Coronary artery (tissue), 2 donors: ENCODE measurements around the gene RBM33.

Source experiments
- DNase-seq: peaks from one replicate; pipeline ENCODE4 v3.0.0-alpha.2; 2017; ENCODE audit warnings: low spot score
- H3K27ac ChIP-seq, 2 donors: fragments of 200-600 bp; sonication (generic); one replicate each; pipeline ENCODE4 v1.5.1; 2016 to 2019
- H3K4me3 ChIP-seq: fragments of 200-600 bp; sonication (generic); 2 replicates; pipeline ENCODE4 v1.5.1; 2016; ENCODE audit warnings: mild to moderate bottlenecking, moderate library complexity
- TF ChIP-seq, protein P1 (sequence below): fragments of 200-600 bp; sonication (generic); IDR thresholded peaks from one replicate; pipeline ENCODE4 v1.5.1; 2019; ENCODE audit warnings: antibody characterized with exemption

RBM33 gene

DNA sequence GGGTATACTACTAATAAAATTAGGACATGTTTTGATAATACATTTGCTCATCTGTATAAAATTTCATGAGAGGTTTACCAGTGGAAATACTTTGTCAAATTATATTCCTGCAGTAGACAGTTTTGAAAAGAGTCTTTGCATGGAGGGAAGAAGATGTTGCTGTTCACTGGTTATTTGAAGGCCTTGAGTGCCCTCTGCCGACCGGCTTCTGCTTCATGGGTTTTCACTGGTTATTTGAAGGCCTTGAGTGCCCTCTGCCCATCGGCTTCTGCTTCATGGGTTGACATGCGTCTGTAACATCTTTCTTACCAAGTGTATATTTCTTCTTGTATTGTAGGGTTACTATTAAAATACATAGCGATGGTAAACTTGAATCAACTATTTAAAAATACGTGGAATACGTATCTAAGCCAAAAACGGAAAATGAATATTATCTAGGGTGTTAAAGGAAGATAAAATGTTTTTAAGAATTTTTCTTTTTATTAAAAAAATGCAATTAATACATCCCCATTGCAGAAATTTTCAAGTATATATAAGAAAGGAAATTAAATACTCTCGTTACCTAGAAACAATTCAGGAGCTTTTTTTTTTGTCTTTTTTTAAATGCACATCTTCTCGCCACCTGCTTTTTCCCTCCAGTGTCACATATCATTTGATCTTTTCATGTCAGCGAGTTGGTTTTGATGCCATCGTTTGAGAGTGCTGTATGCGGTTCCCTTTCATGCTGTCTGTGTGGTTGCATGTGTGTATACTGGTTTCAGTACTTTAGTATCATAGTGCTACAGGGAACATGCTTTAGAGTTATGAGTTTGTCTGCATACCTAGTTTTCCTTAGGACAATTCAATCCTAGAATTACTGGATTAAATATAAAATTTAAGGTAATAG is 94.4 kb downstream of the RBM33 start:
- TF ChIP-seq, protein P1, sequence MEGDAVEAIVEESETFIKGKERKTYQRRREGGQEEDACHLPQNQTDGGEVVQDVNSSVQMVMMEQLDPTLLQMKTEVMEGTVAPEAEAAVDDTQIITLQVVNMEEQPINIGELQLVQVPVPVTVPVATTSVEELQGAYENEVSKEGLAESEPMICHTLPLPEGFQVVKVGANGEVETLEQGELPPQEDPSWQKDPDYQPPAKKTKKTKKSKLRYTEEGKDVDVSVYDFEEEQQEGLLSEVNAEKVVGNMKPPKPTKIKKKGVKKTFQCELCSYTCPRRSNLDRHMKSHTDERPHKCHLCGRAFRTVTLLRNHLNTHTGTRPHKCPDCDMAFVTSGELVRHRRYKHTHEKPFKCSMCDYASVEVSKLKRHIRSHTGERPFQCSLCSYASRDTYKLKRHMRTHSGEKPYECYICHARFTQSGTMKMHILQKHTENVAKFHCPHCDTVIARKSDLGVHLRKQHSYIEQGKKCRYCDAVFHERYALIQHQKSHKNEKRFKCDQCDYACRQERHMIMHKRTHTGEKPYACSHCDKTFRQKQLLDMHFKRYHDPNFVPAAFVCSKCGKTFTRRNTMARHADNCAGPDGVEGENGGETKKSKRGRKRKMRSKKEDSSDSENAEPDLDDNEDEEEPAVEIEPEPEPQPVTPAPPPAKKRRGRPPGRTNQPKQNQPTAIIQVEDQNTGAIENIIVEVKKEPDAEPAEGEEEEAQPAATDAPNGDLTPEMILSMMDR, result no peak
- H3K27ac ChIP-seq, result no peak overlapping the region
- DNase-seq, result no peak
- no peak overlapping the region for H3K4me3 ChIP-seq

DNA sequence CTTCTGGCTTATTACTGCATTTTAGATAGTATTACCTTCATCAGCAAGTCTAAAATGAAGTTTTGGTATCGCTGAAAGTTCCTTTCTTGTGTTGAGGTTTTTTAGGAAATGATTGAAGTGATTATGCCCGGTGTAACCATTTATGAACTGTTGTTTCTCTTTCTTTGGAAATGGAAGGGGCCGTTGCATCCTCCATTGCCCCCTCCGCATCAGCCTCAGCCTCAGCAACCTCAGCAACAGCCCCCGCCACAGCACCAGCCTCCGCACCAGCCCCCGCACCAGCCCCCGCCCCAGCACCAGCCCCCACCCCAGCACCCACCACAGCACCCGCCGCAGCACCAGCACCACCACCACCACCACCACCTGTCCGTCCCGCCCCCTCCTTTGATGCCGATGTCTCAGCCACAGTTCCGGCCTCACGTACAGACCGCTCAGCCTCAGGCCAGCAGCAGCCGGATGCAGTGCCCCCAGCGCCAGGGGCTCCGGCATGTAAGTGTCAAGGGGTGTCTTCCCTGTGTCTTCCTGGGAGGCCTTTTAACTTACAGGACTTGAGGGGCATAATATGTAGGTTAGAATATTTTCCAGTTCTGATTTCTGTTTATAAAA is 95.2 kb downstream of the RBM33 start:
- Histone ChIP-seq H3K27ac (no peak overlapping the region), H3K4me3 (no peak overlapping the region)
- no peak for DNase-seq
- TF ChIP-seq, protein P1, result no peak

DNA sequence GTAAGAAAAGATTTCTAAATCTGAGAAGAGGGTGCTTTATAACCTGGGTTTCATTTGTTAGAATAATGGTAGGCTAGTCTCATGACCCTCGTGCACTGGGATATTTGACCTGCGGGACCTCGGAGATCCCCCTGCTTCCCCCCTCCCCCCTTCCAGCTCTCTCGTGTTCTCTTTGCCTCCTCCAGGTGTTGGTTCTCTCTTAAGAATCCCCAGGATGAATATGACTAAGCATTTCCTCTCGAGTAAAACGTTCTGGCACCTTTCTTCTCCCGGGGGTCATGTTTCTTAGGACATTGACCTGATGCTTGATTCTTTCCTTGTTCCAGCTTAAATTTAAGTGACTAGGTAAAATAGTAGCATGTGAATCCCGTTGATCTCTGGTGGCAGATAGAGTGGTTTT is 96.6 kb downstream of the RBM33 start:
- DNase-seq, result no peak
- Histone ChIP-seq H3K4me3 (no peak overlapping the region), H3K27ac (no peak overlapping the region)
- TF ChIP-seq, protein P1, result no peak

DNA sequence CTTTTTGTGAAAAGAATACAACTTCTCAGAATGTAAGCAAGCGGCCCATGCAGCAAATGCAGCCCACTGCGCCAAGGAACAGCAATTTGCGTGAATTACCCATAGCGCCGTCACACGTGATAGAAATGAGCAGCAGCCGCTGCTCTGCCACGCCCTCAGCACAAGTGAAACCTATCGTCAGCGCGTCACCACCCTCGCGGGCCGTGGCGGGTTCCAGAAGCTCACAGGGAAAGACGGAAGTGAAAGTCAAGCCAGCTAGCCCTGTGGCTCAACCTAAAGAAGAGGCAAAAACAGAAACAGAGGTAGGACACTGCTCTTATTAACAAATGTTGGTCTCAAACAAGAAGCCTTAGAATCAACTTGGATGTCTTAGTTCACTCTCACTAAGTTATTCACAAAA is 97.3 kb downstream of the RBM33 start:
- no peak for DNase-seq
- TF ChIP-seq, protein P1, result no peak
- Histone ChIP-seq H3K27ac (no peak overlapping the region), H3K4me3 (no peak overlapping the region)

DNA sequence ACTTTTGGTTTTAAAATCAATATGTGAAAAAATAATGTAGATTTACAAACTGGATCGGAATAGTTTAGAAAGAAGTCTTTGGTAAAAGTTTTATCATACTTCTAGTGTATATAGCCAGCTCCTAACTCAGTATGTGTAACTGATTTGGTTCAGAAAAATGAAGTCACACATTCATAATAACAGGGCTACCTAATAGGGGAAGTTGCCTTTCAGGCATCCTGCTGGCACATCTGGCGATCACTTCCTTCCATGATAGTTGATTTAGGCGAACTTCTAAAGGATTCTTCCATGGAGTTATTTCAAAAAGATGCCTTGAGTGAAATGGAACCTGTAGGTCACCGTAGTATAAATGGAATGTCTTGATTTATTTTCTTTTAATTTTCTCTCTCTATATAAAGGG is 98.7 kb downstream of the RBM33 start:
- H3K4me3 ChIP-seq, result no peak overlapping the region
- TF ChIP-seq, protein P1, result no peak
- no peak for DNase-seq
- H3K27ac ChIP-seq, result no peak overlapping the region

DNA sequence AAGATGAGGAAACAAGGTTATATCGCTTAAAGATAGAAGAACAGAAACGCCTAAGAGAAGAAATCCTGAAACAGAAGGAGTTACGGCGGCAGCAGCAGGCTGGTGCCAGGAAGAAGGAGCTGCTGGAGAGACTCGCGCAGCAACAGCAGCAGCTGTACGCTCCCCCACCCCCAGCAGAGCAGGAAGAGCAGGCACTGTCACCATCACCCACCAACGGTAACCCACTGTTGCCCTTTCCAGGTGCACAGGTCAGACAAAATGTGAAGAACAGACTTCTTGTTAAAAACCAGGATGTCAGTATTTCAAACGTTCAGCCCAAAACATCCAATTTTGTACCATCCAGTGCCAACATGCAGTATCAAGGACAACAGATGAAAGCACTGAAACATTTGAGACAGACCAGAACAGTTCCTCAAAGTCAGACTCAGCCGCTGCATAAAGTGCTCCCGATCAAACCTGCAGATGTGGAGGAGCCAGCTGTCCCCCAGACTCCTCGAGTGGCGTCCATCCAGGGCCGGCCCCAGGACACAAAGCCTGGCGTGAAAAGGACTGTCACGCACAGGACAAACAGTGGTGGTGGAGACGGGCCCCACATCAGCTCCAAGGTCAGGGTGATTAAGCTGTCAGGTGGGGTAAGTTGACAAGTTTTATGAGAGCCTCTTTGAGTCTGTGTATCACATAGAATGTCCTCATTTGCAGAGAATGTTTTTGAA is 100.7 kb downstream of the RBM33 start:
- H3K27ac ChIP-seq, result no peak overlapping the region
- no peak for DNase-seq

More for the DNA sequence above, 100.7 kb downstream of the RBM33 start:
- TF ChIP-seq, protein P1, result no peak
- no peak overlapping the region for H3K4me3 ChIP-seq
